Measurements from ENCODE around the gene IMMP2L. TPM values are rescaled to one million over a fixed set of nuclear protein-coding genes. Genes with fewer than 3 reads are reported as not detected.
A peak's percentile ranks its signal among the peaks of the same experiment; 100 is the strongest.

IMMP2L gene
- total and polyA plus RNA-seq, 2 of the 13 experiments (the other 11 are each of a cell fraction or from before 2014, with no cell fraction given), result 7.8 to 16.9 TPM

DNA sequence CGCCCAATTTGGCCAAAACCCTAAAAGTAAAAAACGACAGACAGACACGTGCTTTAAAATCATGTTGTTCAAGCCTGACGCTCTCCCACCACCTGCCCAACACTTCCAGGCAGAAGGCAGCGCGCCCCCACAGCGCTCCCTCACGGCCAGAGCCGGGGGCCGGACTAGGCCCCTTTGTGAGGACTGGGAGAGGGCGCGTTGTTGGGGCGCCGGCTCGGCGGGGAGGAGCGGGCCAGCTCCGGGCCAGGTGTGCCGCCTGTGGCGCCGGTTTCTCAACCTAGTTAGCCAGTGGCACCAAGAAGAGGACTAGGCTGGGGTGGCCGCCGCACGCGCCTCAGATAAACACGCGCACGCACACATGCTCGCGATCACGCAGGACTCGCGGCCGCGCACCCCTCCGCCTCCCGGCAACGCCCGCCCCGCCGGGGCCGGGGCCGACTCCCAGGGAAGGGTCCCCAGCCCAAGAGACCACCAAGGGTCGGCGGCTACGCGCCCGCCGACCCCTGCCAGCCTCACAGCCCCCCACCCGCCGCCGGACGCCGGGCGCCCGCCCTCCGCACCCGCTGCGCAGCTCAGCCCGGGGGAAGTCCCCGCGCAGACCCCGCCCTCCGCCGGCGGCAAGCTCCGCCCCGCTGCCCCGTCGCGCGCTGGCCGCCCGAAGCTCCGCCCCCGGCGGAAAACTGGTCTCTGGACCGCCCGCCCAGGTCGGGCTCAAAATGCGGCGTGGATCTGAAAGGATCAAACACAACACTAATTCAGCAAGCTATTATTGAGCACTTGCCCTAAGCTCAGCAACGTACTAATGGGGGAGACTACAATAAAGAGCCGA lies at the start of gene IMMP2L (continued):
- TF ChIP-seq, protein P1, sequence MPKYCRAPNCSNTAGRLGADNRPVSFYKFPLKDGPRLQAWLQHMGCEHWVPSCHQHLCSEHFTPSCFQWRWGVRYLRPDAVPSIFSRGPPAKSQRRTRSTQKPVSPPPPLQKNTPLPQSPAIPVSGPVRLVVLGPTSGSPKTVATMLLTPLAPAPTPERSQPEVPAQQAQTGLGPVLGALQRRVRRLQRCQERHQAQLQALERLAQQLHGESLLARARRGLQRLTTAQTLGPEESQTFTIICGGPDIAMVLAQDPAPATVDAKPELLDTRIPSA (CRISPR knock-in tag; IDR thresholded peaks at IDR 0.05; ENCODE audit: borderline replicate concordance), result peak; percentile 56; the same call in 1 of the 2 replicates
- TF ChIP-seq, protein P2, sequence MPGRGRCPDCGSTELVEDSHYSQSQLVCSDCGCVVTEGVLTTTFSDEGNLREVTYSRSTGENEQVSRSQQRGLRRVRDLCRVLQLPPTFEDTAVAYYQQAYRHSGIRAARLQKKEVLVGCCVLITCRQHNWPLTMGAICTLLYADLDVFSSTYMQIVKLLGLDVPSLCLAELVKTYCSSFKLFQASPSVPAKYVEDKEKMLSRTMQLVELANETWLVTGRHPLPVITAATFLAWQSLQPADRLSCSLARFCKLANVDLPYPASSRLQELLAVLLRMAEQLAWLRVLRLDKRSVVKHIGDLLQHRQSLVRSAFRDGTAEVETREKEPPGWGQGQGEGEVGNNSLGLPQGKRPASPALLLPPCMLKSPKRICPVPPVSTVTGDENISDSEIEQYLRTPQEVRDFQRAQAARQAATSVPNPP (CRISPR knock-in tag; IDR thresholded peaks at IDR 0.05), result no peak
- peak; percentile 4; the same call in 1 of the 2 replicates for TF ChIP-seq GATAD1 (CRISPR knock-in tag; IDR thresholded peaks at IDR 0.05)
- TF ChIP-seq, protein P3, sequence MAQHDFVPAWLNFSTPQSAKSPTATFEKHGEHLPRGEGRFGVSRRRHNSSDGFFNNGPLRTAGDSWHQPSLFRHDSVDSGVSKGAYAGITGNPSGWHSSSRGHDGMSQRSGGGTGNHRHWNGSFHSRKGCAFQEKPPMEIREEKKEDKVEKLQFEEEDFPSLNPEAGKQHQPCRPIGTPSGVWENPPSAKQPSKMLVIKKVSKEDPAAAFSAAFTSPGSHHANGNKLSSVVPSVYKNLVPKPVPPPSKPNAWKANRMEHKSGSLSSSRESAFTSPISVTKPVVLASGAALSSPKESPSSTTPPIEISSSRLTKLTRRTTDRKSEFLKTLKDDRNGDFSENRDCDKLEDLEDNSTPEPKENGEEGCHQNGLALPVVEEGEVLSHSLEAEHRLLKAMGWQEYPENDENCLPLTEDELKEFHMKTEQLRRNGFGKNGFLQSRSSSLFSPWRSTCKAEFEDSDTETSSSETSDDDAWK (CRISPR knock-in tag; IDR thresholded peaks at IDR 0.05), result no peak
- TF ChIP-seq ZNF83 (CRISPR knock-in tag; IDR thresholded peaks at IDR 0.05; ENCODE audit: borderline replicate concordance), result no peak
- TF ChIP-seq POLR2A (IDR thresholded peaks at IDR 0.05; ENCODE audit: insufficient read depth in 1 of 2, low read depth in 2 of 2, low read length in 2 of 2), result peak; percentile 53 to 80
- TF ChIP-seq NCOA1 (CRISPR knock-in tag; IDR thresholded peaks at IDR 0.05), result peak; percentile 74; the same call in 1 of the 2 replicates
- TF ChIP-seq NRL (CRISPR knock-in tag; IDR thresholded peaks at IDR 0.05; ENCODE audit: borderline replicate concordance), result peak; percentile 77; the same call in 1 of the 2 replicates
- TF ChIP-seq TAF15 (IDR thresholded peaks at IDR 0.05; ENCODE audit: low read depth, low read length, poor library complexity, severe bottlenecking), result no peak
- TF ChIP-seq RBM22 (optimal IDR thresholded peaks at IDR 0.05; ENCODE audit: low read length), result no peak
- TF ChIP-seq PAWR (CRISPR knock-in tag; IDR thresholded peaks at IDR 0.05; ENCODE audit: borderline replicate concordance), result no peak
- TF ChIP-seq ZNF501 (CRISPR knock-in tag; IDR thresholded peaks at IDR 0.05), result peak; percentile 68
- no peak for TF ChIP-seq RFX5 (IDR thresholded peaks at IDR 0.05; ENCODE audit: low read depth, low read length)
- no peak for TF ChIP-seq SSRP1 (CRISPR knock-in tag; IDR thresholded peaks at IDR 0.05)
- TF ChIP-seq ZNF350 (CRISPR knock-in tag; IDR thresholded peaks at IDR 0.05; ENCODE audit: borderline replicate concordance, low read depth), result peak; percentile 52
- no peak for TF ChIP-seq ZNF850 (CRISPR knock-in tag; conservative IDR thresholded peaks at IDR 0.05)
- TF ChIP-seq ASH2L (IDR thresholded peaks at IDR 0.05; ENCODE audit: insufficient read length, low read depth, low read length), result peak; percentile 66
- TF ChIP-seq JDP2 (CRISPR knock-in tag; IDR thresholded peaks at IDR 0.05; ENCODE audit: borderline replicate concordance), result no peak
- TF ChIP-seq KDM2A (CRISPR knock-in tag; IDR thresholded peaks at IDR 0.05; ENCODE audit: borderline replicate concordance, low read depth), result peak; percentile 87; the same call in 1 of the 2 replicates
- no peak for TF ChIP-seq ZNF335 (CRISPR knock-in tag; IDR thresholded peaks at IDR 0.05)
- TF ChIP-seq, protein P4, sequence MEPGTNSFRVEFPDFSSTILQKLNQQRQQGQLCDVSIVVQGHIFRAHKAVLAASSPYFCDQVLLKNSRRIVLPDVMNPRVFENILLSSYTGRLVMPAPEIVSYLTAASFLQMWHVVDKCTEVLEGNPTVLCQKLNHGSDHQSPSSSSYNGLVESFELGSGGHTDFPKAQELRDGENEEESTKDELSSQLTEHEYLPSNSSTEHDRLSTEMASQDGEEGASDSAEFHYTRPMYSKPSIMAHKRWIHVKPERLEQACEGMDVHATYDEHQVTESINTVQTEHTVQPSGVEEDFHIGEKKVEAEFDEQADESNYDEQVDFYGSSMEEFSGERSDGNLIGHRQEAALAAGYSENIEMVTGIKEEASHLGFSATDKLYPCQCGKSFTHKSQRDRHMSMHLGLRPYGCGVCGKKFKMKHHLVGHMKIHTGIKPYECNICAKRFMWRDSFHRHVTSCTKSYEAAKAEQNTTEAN (CRISPR knock-in tag; conservative IDR thresholded peaks at IDR 0.05), result peak; percentile 55; the same call in 1 of the 2 replicates
- TF ChIP-seq, protein P5, sequence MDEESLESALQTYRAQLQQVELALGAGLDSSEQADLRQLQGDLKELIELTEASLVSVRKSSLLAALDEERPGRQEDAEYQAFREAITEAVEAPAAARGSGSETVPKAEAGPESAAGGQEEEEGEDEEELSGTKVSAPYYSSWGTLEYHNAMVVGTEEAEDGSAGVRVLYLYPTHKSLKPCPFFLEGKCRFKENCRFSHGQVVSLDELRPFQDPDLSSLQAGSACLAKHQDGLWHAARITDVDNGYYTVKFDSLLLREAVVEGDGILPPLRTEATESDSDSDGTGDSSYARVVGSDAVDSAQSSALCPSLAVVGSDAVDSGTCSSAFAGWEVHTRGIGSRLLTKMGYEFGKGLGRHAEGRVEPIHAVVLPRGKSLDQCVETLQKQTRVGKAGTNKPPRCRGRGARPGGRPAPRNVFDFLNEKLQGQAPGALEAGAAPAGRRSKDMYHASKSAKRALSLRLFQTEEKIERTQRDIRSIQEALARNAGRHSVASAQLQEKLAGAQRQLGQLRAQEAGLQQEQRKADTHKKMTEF (CRISPR knock-in tag; IDR thresholded peaks at IDR 0.05), result peak; percentile 70
- TF ChIP-seq KLF11 (CRISPR knock-in tag; IDR thresholded peaks at IDR 0.05), result no peak

All from HepG2 (cell line).